GM12874 (cell line): ENCODE data around the gene SHOC2.

ENCODE experiments used
- CTCF ChIP-seq: IDR thresholded peaks from 2 replicates; pipeline ENCODE4 v1.5.1; 2011; ENCODE audit warnings: low read depth, mild to moderate bottlenecking, control low read depth, low read length, moderate library complexity; ENCODE audit not compliant: insufficient read depth

The SHOC2 gene

GRCh38 chr10:110918643-110919348 is 608 bp upstream of the SHOC2 start, which contains the start of gene BBIP1:
TSS of gene BBIP1 (minus strand) at chr10:110919180. CDS start at chr10:110918157, 1,023 bp downstream.
- TF ChIP-seq CTCF = no peak

DNA sequence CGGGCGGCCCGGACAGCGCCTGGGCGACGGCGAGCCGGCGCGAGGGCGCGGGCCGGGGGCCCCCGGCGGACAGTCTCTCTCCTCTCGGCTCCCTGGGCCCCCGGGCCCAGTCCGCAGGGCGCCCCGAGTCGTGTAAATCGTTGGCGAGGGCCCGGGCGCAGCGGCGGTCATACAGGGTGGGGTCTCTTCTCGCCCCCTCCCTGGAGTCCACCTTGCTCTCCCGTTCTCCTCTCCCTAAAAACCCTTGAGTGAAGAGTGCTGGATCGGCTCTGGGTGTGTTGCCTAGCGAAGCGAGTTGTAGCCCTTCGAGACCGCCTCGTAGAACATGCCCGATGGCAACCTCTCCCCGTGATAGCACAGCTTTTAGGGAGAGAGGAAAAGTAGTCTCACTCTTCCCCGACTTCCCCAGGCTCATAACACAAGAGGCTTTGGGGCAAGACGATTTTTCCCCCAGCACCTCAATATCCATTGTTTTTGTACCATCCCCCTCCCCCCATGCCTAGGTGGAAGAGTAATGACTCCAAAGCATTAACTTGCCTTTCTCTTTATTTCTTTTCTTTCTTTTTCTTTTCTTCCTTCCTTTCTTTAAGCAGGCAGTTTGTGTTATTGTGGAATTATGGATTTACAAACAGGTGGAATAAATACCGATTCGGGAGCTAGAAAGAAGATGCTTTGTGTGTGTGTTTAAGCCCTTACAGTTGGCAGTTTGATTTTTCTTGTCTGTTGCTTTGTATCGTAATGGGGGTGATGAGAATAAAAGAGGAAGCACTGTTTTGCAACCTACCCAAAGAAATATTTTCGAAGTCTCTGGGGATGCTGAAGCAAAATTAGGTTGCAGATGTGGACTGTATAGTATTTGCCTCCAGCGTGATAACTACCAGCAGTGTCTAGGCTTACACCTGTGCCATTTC is 822 bp downstream of the SHOC2 start:
- no peak for TF ChIP-seq CTCF

GRCh38 chr10:110923856-110924493 is 4.6 kb downstream of the SHOC2 start:
- no peak for TF ChIP-seq CTCF

GRCh38 chr10:110927461-110927860 is 8.1 kb downstream of the SHOC2 start:
- TF ChIP-seq CTCF = no peak

GRCh38 chr10:110931769-110932381 is 12.5 kb downstream of the SHOC2 start:
- no peak for TF ChIP-seq CTCF

DNA sequence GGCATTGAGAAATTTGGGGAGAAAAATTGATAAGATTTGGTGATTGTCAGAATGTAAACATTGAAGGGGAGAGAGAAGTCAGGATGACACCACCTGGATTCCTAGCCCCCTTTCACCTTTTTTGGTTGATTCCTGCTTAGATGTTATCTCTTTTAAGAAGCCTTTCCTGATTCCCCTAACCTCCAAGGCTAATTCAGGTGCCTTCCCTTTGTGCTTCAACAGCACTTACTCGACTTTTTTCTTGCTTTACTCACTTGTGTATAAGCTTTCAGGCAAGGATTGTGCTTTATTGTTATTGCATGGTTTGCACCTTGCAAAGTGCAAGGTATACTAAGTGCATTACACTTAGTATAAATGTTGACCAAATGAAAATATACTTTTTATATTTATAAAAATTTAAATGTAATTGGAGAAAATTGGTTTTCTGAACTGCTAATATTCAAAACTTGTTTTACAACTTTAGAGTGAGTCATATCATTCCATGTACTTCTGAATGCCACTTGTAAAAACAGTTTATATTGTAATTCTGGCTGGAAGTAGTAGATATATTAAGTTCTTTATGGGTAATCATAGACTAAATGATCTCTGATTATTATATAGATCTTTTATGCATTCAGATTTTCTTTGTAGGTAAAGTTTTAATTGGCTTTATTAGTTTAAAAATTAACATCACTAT is 13.2 kb downstream of the SHOC2 start:
- TF ChIP-seq CTCF = no peak
